Measurements from ENCODE around the gene MLLT11. TPM values are rescaled to one million over a fixed set of nuclear protein-coding genes. Genes with fewer than 3 reads are reported as not detected.

MLLT11 gene, protein sequence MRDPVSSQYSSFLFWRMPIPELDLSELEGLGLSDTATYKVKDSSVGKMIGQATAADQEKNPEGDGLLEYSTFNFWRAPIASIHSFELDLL
- 30.8 TPM for polyA plus RNA-seq (2013, experiment 1 of 2; ENCODE audit: insufficient read length)
- polyA plus RNA-seq (2013, experiment 2 of 2; ENCODE audit: insufficient read length), result 16.8 TPM

DNA sequence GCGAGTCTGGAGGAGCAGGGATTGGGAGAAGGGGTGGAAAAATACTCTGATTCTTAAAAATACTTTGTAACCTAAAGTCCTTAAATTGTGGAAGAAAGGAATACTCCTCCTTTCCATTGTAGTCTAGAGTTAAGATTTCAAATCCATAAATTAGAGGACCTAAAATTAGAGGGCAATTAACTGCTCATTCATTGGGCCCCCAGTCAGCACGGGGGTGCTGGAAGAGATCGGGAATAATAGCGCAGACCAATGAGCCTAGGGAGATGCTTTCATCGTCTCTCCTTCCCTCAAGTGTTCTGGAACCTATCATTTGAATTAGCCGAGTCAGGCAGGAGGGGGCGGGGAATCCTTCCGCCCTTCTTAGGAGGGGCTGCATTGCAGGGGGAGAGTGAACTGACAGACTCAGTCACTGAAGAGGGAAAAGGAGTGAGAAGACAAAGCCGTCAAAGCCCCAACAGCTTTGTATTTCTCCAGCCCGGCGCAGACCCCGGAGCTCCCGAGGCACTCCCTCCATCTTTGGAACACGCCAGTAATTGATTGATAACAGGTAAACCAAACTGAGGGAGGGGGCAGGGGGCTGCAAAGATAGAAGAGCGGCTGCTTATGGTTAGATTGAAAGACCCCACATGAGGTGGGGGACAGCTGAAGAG, at the start of gene MLLT11:
Gene MLLT11, plus strand, starts transcription at position 391 of the 650 bp plus-strand sequence. CDS start 6,828 bp downstream, outside the sequence.
- DNase-seq, result peak; percentile 78

DNA sequence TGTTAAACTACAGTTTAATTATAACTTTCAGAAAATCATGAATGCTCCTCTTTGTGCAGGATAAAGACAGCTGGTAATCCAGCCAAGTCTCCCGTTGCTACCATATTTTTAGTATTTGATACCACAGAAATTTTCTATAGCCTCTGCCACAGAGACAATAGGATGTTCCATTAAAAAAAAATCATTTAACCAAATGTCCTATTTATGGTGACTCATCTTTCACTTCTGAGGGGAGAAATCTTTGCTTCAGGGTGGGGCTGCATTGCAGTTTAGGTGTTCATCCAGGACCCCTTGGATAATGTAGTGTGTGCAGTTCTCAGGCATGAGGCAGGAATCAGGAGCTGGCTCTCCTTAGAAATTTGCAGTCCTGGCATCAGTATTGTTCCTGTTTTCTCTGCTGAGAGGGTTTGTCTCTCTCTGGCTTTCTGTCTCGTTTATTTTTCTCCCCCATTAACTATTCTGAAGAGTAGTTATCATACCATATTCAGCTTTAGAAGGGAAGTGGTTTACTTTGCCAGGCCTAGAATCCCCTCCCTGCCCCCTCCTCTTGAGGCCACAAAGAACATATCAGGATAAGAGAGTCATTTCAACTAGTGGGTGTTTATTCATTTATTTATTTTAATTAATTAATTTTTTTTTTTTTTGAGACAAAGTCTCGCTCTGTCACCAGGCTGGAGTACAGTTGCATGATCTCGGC, 48.9 kb upstream of the MLLT11 start:
- peak; percentile 23 for DNase-seq

DNA sequence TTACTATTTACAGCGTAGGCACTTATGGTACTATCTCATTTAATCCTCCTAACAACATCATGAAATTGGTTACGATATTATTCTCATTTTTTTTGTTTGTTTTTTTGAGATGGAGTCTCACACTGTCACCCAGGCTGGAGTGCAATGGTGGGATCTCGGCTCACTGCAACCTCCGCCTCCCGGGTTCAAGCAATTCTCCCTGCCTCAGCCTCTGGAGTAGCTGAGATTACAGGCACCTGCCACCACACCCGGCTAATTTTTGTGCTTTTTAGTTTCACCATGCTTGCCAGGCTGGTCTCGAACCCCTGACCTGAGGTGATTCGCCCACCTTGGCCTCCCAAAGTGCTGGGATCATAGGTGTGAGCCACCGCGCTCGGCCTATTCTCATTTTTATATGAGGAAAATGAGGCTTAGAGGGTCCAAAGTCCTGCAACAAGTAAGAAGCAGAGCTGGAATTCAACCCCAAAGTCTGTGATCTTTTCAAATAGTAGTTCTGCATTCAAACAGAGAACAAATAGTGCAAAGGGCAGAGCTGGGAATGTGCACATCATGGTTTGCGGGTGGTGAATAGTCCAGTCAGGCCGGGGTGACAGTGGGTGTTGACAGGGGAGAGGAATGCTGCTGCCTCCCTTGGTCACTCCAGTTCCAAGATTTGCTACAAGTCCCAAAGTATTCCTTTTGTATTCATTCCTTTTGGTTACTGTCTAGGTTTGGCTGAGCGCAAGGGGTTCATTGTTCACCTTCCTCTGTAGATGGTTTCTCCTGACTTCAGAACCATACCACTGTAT, 47.3 kb upstream of the MLLT11 start:
- no peak for DNase-seq

DNA sequence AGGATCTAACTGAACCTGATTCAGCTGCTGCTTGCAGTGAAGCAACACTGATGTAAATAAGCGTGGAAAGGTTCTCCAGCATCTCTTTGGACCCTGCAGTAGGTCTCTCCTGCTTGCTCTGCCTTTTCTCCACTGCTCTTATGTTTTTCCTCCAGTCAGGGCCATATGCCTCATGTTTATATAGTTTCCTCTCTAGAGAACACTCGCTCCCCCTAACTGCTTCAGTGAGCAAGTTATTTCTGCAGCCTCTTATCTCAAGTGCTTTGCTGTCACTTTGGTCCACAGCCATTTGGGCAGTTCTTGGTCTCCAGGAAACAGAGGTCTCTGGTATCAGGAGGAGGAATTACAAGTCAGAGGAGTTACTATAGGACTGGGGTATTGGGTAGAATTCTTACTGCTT, 46.7 kb upstream of the MLLT11 start:
- no peak for DNase-seq

DNA sequence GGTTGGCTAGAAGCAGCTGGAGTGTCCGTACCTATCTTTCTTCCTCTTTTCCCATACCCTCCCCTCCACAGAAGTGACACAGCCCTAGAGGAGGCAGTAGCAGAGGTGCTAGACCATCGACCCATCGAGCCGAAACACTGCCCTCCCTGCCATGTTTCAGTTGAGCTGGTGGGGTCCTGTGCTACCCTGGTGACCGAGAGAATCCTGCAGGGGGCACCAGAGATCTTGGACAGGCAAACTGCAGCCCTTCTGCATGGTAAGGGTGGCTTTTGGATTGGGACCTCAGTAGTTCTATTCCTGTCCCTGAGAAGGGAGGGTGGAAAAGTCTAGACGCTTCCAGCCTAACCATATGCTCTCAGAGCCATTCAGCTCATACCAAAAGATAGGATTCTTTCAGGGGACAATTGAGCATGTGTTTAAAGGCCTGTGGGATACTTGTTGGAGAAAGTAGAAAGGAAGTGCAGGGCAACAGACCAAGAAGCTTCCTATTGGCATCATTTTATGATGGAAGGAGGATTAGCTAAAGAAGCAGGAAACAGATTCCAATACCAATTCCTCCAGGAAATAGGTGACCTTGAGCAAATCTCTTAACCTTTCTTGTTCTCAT, 35.6 kb upstream of the MLLT11 start:
- peak; percentile 60 for DNase-seq

DNA sequence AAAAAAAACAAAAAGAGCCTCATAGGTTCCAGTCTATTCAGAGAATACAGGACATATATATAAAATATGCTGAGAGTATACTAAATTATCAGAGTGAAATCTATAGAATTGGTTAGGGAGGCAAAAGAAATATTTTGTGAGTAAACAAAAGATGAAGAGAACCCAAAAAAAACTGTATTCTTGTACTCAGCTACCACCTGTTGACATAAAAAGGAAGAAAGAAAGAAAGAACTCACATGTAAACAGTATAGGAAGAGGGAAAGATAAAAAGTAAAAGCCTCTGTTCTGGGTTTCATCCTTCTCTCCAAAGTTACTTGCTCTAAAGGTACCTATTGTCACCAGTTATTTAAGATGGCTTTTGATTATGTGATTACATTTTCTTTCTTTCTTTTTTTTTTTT, 33.7 kb upstream of the MLLT11 start:
- DNase-seq, result no peak

DNA sequence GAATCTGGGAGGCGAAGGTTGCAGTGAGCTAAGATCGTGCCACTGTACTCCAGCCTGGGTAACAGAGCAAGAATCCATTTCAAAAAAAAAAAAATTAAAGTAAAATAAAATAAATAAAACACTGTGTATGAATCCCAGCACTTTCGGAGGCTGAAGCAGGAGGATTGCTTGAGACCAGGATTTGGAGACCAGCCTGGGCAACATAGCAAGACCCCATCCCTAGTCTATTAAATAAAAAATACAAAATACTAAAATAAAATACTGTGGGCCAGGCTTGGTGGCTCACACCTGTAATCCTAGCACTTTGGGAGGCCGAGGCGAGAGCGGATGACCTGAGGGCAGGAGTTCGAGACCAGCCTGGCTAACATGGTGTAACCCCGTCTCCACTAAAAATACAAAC, 28.0 kb upstream of the MLLT11 start:
- no peak for DNase-seq

DNA sequence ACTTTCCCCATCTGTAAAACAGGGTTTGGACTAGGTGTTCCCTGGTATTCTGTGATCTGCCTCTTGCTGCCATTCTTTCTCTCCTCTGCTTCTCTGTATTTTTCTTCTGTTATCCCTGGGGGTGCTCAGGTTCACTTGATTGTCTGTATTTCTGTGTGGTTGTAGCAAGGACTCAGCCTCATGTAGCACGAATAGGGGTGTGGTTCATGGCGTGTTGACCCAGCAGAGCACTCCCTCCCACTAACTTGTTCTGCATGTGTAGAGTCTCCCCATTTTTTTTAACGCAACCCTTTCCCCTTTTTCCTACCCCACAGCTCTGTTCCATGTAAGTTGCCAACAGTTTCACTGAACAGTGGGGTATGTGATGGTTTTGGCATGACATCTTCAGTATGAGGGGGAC, 25.0 kb upstream of the MLLT11 start:
- no peak for DNase-seq

DNA sequence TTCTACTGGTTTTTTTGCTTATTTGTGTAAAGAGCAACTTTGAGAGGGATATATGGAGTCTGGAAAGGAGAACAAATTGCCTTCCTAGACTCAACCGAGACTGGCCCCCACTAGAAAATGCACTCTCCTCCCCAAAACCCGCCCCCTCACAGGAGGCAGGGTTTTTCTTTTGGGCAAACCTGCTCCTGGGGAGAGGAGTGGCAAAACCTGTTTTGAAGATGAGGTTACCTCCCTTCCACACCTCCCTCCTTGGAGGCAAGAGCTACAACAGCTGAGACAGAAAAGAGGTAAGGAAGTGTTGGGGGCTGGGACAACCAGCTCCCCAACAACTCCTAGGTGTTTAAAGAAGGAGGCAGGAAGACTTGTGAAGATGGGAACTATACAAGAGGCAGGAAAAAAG, 23.8 kb upstream of the MLLT11 start, which contains the start of gene BNIPL:
Gene BNIPL, plus strand, starts transcription at position 231 of the 400 bp plus-strand sequence. Its CDS starts 140 bp downstream, at position 371.
- no peak for DNase-seq

DNA sequence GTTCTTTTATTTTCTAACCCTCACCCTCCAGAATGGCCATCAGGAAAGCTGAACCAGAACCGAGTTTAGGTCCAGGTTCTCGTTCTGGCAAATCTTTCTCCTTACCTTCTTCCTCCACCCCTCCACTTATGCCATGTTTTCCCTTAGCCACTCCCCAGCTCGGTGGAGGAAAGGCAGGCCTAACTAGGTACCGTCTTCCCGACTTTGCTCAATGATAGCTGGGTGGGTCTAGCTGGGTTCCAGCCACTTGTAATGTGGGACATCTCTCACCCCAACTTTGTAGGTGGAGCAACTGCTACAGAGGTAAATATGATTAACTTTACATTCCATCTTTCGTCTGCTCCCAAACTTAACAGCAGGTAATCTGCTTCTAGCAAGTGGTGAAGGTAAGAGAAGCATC, 23.2 kb upstream of the MLLT11 start:
- DNase-seq, result no peak

DNA sequence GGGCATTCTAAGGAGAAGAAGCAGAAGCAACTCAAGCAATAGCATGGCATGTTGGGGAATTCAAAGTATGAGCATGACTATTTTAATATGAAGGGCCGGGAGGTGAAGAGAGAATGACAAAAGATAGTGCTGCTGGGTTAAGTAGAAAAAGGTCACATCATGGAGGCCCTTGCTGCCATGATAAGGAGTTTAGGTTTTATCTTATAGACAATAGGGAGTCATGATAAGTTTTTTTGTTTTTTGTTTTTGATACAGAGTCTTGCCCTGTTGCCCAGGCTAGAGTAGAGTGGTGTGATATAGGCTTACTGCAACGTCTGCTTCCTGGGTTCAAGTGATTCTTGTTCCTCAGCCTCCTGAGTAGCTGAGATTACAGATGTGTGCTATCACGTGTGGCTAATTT, 20.7 kb upstream of the MLLT11 start:
- no peak for DNase-seq

DNA sequence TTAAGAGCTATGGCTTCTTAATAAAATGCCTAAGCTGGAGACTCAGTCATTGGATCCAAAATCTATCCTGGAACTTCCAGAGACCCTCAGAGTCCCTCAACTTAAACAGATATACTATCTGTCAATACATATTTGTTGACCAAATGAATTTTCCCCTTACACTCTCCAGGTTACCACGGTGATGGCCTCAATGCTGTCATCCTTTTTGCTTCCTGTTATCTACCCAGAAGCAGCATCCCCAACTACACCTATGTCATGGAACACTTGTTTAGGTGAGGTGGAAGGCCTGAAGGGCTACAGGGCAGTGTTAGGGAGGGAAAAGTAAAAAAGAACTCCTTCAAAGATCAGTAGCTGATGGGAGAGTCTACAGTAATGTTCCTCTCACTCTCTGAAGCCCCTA, 17.0 kb upstream of the MLLT11 start:
- DNase-seq, result no peak

DNA sequence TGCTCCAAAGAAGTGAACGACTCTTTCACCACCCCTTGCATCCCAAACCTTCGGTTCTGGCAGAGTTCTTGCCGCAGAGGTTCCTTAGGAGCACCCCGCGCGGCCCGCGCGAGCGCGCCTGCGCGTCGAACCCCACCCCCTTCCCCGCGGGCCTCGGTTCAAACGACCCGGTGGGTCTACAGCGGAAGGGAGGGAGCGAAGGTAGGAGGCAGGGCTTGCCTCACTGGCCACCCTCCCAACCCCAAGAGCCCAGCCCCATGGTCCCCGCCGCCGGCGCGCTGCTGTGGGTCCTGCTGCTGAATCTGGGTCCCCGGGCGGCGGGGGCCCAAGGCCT, 12.6 kb upstream of the MLLT11 start, which contains the start of gene C1orf56:
Gene C1orf56, plus strand, starts transcription at position 161 of the 334 bp plus-strand sequence. Its CDS starts 97 bp downstream, at position 258.
- peak; percentile 64 for DNase-seq

DNA sequence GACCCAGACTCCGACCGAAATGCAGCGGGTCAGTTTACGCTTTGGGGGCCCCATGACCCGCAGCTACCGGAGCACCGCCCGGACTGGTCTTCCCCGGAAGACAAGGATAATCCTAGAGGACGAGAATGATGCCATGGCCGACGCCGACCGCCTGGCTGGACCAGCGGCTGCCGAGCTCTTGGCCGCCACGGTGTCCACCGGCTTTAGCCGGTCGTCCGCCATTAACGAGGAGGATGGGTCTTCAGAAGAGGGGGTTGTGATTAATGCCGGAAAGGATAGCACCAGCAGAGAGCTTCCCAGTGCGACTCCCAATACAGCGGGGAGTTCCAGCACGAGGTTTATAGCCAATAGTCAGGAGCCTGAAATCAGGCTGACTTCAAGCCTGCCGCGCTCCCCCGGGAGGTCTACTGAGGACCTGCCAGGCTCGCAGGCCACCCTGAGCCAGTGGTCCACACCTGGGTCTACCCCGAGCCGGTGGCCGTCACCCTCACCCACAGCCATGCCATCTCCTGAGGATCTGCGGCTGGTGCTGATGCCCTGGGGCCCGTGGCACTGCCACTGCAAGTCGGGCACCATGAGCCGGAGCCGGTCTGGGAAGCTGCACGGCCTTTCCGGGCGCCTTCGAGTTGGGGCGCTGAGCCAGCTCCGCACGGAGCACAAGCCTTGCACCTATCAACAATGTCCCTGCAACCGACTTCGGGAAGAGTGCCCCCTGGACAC, 12.1 kb upstream of the MLLT11 start:
- peak; percentile 65 for DNase-seq

DNA sequence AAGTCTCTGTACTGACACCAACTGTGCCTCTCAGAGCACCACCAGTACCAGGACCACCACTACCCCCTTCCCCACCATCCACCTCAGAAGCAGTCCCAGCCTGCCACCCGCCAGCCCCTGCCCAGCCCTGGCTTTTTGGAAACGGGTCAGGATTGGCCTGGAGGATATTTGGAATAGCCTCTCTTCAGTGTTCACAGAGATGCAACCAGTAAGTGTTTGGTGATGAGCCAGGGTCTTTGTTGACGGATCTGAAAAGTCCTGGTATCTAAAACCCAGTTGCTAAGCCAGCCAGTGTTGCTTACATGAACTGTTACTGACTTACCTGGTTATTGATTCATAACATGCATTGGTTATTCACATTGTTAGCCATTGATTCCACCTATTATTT, 11.6 kb upstream of the MLLT11 start:
- no peak for DNase-seq

DNA sequence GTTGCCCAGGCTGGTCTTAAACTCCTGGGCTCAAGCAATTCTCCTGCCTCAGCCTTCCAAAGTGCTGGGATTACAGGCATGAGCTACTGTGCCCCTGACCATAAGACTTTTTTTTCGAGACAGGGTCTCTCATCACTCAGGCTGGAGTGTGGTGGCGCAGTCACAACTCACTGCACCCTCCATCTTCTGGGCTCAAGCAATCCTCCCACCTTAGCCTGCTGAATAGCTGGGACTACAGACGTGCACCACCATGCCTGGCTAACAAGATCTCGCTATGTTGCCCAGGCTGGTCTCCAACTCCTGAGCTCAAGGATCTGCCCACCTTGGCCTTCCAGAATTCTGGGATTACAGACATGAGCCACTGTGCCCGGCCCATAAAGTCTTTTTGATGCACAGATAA, 10.7 kb upstream of the MLLT11 start:
- no peak for DNase-seq

DNA sequence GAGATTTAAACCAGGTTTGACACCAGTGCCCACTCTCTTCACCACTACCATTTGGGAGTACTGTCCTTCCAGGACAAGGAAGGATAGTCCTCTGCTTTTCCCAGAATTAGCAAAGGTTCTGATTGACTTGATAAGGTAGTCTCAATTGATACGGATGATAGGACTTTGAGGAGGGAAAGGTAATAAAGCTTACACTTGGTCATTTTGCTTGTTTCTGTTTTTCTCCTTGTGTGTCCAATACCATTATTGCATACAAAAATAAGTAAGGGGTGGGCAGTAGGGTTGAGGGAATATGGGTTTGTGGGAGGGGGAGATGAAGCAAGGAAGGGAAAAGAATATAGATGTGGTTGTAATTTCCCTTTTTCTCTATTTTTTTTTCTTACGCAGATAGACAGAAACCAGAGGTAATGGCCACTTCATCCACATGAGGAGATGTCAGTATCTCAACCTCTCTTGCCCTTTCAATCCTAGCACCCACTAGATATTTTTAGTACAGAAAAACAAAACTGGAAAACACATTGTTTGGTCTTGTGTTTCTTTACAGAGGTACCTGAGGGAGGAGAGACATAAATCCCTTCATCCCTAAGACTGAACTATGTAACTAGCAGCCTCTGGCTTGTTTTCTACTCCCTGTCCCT, 10.0 kb upstream of the MLLT11 start:
- no peak for DNase-seq

DNA sequence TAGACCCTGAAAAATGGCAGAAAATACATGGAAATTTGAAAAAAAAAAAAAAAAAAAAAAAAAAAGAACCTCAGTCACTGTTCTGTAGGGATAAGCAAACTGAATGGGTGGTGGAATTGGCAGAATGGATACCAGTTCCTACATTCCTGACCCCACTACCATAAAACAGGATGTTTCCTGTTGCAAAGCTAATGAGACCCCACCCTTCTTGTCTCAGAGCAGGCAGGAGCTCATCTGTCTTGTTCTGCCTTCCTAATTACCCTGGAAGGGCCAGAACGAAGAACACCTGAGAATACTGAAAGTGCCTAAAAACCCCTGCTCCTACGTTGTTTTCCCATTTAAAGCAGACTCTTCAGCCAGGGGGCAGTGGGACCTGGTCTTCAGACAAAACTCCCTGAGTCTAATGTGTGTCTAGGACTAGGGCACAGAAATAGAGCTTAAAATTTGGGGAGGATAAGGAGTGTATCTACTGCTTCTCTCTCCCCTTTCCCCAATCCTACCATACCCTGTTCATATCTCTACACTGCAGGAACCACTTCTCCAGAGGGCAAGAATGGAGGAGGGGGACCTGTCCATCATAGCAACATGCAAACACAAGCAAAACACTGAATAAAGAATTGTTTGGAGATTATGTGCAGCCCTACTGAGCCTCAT, 8.7 kb upstream of the MLLT11 start:
- no peak for DNase-seq

DNA sequence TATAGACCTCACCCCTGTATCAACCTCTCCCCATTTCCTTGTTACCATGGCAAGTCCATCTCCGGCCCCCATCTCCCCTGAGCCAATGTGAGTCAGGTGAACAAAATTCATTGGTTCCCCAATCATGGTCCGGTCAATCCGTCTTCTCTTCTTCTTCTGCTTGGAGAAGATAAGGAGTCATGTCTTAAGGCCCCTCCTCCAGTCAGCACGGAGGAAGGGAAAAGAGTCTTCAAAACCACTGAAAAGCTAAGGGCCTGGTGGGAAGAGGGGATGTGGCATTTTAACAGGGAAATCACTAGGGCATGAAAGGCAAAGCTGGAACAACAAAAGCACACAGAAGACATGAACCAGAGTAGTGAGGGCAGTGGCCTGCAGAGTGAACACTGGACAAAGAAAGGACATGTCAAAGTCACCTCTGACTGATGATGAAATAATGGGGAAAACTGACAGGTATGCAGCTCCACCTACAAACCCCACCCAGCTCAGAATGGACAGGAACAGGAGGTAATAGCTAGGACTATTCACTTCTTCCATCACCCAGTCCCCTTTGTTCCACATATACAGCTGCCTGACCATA, 5.1 kb upstream of the MLLT11 start:
- DNase-seq, result no peak

DNA sequence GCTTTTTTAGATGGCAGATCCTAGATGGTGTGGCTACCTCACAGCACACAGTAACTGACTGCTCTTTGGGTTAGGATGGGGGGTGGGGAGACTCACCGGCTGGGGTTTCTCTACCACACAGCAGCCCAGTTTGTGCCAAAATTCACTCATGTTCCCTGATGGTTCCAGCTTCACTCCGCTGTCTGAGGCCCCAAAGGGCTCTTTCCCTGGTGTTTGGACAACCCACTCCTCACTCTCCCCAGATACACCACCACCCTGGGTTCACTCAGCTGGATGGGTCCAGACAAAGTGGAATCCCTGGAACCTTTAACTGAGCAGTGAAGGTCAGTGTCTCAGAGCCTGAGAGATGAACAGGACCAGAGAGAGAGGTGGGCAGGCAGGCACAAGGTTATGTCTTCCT, 4.6 kb upstream of the MLLT11 start:
- no peak for DNase-seq

DNA sequence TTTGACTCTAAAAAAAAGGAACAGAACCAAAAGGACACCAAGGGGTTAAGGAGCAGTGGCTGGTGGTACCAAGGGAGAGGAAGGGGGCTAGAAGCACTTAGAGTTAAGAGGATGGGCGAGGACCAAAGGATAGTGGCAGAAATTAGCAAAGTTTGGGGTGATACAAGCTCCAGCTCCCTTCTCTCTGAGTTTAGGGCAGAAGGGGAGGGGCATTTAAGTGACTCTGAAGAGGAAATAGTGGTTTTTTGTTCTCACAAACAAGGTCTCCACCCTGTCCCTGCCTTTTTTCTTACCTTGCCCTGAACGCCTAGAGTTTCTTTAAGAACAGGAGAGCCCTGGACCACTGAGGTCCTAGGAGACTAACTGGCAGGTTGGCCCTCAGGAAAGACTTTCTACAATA, 4.0 kb upstream of the MLLT11 start:
- DNase-seq, result no peak
